ENCODE measurements around the gene UCN. TPM values are rescaled to one million over a fixed set of nuclear protein-coding genes. Genes with fewer than 3 reads are reported as not detected.
"Not testable (repeated sequence)": the region's sequence is repeated elsewhere in the genome, so short reads cannot be mapped to it uniquely, and the experiment has no call there.

The UCN gene
- total and polyA plus RNA-seq, 2 donors: 1.1 to 1.5 TPM

DNA sequence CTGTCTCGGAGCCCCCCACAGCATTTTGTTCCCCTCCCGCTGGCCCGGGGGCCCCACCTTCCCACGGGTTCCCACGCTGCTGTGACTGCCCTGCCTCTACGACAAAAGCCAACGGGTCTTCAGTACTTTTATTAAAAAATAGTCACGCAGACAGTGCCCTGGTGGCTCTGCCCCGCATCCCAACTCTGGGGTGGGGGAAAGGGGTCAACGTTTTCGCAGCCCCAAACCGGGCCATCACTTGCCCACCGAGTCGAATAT, 1.0 kb downstream of the UCN start:
- WGBS: 12% methylated on average over 14 of the region's 14 CpGs
- Histone ChIP-seq H3K27ac (ENCODE audit: low read depth) (no peak overlapping the region), H3K4me1 (ENCODE audit: insufficient read depth) (peaks cover 3% of the 10 kb centered on the region), H3K36me3 (ENCODE audit: insufficient read depth) (no peaks in the 10 kb centered on the region), H3K4me3 (ENCODE audit: low read depth, low read length) (no peak overlapping the region)
- DNase-seq (ENCODE audit: extremely low spot score): no peak

DNA sequence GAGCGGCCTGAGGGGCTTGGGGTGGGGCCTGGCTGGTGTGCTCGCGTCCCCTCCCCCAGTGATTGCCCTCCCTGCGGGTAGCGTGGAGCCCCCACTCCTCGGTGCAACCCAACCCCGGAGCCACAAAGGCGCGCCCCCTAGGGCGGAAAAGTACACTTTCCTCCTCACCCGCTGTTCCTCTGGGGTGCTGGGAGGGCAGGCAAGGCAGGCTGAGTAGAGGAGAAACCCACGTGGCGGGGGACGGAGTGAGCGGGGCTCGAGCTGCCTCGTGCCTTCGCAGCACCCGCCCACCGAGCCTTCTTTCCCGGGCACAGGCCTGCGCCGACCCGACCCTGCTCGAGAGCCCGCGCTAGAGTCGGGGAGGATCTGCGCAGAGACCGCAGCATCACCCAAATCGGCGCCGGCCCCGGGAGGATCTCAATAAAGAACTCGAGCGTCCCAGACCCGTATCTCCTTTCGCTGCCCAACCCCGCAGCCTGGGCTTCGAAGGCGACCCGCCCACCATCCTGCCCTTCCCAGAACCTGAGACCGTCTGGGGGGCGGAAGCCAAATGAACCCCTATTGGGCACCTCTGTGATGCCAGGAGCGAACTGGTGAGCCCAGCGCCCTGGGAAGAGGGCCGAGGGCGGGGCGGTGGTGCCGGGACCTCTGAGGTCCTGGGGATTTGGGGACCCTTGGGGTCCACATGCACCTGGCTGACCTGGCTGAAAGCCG, 1.5 kb downstream of the UCN start:
- Histone ChIP-seq H3K27ac (ENCODE audit: low read depth) (no peak overlapping the region), H3K36me3 (ENCODE audit: insufficient read depth) (no peaks in the 10 kb centered on the region), H3K4me3 (ENCODE audit: low read depth, low read length) (no peak overlapping the region), H3K4me1 (ENCODE audit: insufficient read depth) (peaks cover 3% of the 10 kb centered on the region)
- 3% methylated on average over 51 of the region's 51 CpGs for WGBS
- no peak for DNase-seq (ENCODE audit: extremely low spot score)

DNA sequence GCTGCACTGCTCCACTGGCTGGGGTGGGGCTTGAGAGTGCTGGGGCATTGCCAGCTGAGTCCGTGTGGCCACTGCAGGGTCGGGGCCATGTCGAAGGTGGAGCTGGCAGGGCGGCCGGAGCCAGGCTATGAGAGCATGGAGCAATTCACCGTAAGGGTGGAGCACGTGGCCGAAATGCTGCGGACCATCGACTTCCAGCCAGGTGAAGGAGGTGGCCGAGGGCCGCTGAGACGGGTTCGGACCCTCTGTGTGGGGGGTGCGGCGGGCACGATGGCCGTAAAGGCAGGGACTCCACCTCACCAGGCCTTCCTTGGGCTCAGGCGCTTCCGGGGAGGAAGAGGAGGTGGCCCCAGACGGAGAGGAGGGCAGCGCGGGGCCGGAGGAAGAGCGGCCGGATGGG, 2.1 kb downstream of the UCN start:
- H3K27ac ChIP-seq (ENCODE audit: low read depth): no peak overlapping the region
- 26% methylated on average over 26 of the region's 26 CpGs for WGBS
- H3K4me1 ChIP-seq (ENCODE audit: insufficient read depth): peaks cover 3% of the 10 kb centered on the region
- no peak for DNase-seq (ENCODE audit: extremely low spot score)
- H3K36me3 ChIP-seq (ENCODE audit: insufficient read depth): no peaks in the 10 kb centered on the region
- no peak overlapping the region for H3K4me3 ChIP-seq (ENCODE audit: low read depth, low read length)

DNA sequence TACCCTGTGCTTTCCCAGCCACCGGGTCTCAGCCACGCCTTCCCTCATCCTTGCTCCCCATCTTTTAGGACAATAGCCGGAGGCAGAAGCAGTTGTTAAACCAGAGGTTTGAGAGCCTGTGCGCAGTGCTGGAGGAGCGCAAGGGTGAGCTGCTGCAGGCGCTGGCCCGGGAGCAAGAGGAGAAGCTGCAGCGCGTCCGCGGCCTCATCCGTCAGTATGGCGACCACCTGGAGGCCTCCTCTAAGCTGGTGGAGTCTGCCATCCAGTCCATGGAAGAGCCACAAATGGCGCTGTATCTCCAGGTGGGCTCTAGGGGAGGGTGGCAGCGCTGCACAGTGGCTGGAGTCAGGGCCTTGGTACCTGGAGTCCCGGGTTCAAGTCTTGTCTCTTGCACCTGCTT, 2.7 kb downstream of the UCN start:
- Histone ChIP-seq H3K36me3 (ENCODE audit: insufficient read depth) (no peaks in the 10 kb centered on the region), H3K27ac (ENCODE audit: low read depth) (no peak overlapping the region), H3K4me3 (ENCODE audit: low read depth, low read length) (no peak overlapping the region), H3K4me1 (ENCODE audit: insufficient read depth) (peaks cover 3% of the 10 kb centered on the region)
- WGBS: 91% methylated on average over 16 of the region's 16 CpGs
- no peak for DNase-seq (ENCODE audit: extremely low spot score)

DNA sequence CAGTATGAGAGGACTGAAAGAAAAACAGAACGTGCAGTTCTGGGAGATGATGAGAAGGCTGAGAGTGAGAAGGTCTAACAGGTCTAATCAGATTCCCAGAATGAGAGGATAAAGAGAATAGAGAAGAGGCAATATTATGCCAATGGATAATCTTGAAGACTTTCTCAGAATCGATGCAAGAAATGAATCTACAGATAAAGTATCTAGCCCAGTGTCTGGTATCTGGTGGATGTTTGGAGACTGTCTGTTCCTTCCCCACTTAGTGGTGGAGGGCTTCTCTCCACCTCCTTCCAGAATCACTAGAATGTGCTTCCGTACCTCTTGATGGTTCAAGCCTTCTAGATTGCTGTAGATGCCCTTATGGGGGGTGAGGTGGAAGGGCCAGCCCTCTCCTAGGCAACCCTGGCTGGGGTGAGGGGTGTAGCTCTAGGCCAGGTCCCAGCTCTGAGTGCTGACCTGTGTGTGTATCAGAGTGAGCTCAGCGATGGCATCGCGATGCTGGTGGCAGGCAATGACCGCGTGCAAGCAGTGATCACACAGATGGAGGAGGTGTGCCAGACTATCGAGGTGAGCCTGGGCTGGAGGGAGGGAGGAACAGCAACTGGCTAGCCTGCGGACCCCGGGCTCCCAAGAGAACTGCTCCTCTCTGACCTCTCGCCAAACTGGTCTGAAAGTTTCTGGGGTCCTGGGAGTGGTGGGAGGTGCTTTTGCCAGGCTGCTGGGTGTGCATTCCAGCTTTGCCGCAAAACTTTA, 3.6 kb downstream of the UCN start:
- no peaks in the 10 kb centered on the region for H3K36me3 ChIP-seq (ENCODE audit: insufficient read depth)
- WGBS: 86% methylated on average over 13 of the region's 13 CpGs

DNA sequence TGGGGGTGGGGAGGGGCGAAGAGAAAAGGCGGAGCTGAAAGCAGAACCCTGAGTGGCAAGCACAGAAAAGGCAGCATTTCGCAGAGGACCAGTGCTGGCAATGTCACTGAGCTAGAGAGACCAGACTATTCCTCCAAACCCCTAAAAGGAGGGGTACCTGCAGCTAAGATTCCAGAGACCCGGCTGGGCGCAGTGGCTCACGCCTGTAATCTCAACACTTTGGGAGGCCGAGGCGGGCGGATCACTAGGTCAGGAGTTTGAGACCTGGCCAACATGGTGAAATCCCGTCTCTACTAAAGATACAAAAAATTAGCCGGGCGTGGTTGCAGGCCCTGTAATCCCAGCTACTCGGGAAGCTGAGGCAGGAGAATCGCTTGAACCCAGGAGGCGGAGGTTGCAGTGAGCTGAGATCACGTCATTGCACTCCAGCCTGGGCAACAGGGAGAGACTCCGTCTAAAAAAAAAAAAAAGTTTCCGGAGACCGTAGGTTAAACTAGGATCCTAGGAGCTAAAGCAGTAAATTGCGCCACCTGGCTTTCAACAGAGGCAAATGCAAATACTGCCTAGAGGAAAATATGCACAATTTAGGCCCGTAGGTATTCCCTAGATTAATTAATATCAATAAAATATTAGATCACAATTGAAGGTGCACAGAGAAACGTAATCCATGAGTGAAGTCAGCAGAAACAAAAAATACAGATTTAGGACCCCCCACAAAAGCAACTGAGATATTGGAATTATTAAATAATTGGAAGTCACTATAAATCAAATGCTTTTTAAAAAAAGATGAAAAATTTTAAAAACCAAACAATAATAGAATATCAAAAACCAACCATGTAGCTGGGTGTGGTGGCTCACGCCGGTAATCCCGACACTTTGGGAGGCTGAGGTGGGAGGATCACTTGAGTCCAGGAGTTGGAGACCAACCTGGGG, 4.9 kb downstream of the UCN start:
- H3K27ac ChIP-seq (ENCODE audit: low read depth): no peak overlapping the region
- H3K36me3 ChIP-seq (ENCODE audit: insufficient read depth): no peaks in the 10 kb centered on the region
- H3K4me3 ChIP-seq (ENCODE audit: low read depth, low read length): no peak overlapping the region
- DNase-seq (ENCODE audit: extremely low spot score): no peak
- peaks cover 3% of the 10 kb centered on the region for H3K4me1 ChIP-seq (ENCODE audit: insufficient read depth)
- 23% methylated on average over 25 of the region's 25 CpGs for WGBS

More for the DNA sequence above, 3.6 kb downstream of the UCN start:
- no peak for DNase-seq (ENCODE audit: extremely low spot score)
- no peak overlapping the region for H3K4me3 ChIP-seq (ENCODE audit: low read depth, low read length)
- H3K4me1 ChIP-seq (ENCODE audit: insufficient read depth): peaks cover 3% of the 10 kb centered on the region
- H3K27ac ChIP-seq (ENCODE audit: low read depth): no peak overlapping the region

DNA sequence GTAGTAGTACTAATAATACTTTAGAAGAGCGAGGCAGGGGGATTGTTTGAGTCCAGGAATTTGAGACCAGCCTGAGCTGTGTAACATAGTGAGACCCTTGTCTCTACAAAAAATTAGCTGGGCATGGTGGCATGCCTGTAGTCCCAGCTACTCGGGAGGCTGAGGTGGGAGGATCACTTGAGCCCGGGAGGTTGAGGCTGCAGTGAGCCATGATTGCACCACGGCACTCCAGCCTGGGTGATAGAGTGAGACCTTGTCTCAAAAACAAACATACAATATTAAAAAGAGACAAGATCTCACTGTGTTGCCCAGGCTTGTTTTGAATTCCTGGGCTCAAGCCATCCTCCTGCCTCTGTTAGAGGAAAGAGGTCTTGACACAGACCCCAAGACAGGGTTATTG, 7.6 kb downstream of the UCN start:
- H3K27ac ChIP-seq (ENCODE audit: low read depth); H3K4me1 ChIP-seq (ENCODE audit: insufficient read depth); DNase-seq (ENCODE audit: extremely low spot score); H3K36me3 ChIP-seq (ENCODE audit: insufficient read depth); H3K4me3 ChIP-seq (ENCODE audit: low read depth, low read length): not testable (repeated sequence)
- WGBS: 85% methylated on average over 4 of the region's 4 CpGs

DNA sequence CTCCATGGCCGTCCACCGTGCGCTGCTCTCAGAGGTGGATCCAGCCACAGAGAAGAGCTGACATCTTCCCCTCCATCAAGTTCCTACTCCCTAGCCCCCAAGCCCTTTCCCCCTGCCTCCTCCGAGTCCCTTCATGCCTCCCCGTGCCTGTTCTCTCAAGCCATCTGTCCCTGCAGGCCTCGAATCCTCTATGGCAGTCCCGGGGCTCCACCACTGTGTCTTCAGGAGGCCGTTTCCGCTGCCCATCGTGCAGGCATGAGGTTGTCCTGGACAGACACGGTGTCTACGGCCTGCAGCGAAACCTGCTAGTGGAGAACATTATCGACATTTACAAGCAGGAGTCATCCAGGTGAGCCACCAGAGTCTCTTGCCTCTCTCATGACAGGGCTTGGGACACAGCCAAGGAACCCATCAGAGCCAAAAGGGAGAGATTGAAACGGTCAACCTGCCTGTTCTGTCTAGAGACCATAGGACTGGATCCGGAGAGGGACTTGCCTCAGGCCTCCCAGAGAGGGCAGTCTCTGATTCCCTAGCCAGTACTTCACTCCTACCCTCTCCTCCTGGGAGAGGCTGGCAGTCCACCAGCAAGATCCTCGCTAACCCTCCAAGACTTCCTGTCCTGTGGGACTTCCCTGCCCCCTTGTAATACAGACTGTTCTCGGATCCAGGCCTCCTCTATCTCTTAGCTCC, 9.7 kb downstream of the UCN start:
- H3K27ac ChIP-seq (ENCODE audit: low read depth): no peak overlapping the region
- H3K36me3 ChIP-seq (ENCODE audit: insufficient read depth): no peaks in the 10 kb centered on the region
- H3K4me3 ChIP-seq (ENCODE audit: low read depth, low read length): no peak overlapping the region
- no peaks in the 10 kb centered on the region for H3K4me1 ChIP-seq (ENCODE audit: insufficient read depth)
- DNase-seq (ENCODE audit: extremely low spot score): no peak
- WGBS: 76% methylated on average over 18 of the region's 18 CpGs

DNA sequence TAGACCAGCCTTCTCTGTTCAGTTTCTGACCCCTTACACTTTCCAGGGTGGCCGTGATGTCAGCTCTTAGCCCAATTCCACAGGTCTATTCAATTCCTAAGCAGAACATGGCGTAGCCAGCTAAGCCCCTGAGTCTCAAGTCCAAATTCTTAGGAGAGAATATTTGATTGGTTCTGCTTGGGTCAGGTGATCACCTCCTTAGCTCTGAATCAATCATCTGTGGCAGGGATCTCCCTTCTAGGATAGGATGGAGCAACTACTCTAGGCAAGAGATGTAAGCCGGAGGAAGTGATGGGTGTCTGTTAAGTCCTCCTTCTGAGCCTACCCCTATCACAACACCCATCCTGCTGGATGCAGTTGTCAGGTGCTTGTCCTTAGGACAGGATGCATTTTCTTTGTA, 11.1 kb downstream of the UCN start:
- Histone ChIP-seq H3K27ac (ENCODE audit: low read depth) (no peak overlapping the region), H3K36me3 (ENCODE audit: insufficient read depth) (no peaks in the 10 kb centered on the region), H3K4me3 (ENCODE audit: low read depth, low read length) (no peak overlapping the region), H3K4me1 (ENCODE audit: insufficient read depth) (peaks cover 3% of the 10 kb centered on the region)
- 85% methylated on average over 3 of the region's 3 CpGs for WGBS
- no peak for DNase-seq (ENCODE audit: extremely low spot score)

DNA sequence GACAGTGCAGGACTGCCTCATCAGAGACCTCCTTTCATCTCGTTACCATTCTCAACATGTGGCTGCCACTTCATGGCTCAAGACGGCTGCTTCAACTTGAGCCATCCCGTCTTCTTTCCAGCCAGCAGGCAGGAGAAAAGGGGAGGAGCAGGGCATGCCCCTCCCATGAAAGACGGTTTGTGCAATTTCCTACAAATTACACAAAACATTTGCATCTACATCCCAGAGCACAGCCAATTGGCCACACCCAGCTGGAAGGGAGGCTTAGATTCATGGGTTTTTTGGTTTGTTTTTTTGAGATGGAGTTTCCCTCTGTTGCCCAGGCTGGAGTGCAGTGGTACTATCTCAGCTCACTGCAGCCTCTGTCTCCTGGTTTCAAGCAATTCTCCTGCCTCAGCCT, 11.8 kb downstream of the UCN start:
- no peak for DNase-seq (ENCODE audit: extremely low spot score)
- Histone ChIP-seq H3K4me1 (ENCODE audit: insufficient read depth) (peaks cover 3% of the 10 kb centered on the region), H3K27ac (ENCODE audit: low read depth) (no peak overlapping the region), H3K36me3 (ENCODE audit: insufficient read depth) (no peaks in the 10 kb centered on the region), H3K4me3 (ENCODE audit: low read depth, low read length) (no peak overlapping the region)
- 53% methylated on average over 4 of the region's 4 CpGs for WGBS

DNA sequence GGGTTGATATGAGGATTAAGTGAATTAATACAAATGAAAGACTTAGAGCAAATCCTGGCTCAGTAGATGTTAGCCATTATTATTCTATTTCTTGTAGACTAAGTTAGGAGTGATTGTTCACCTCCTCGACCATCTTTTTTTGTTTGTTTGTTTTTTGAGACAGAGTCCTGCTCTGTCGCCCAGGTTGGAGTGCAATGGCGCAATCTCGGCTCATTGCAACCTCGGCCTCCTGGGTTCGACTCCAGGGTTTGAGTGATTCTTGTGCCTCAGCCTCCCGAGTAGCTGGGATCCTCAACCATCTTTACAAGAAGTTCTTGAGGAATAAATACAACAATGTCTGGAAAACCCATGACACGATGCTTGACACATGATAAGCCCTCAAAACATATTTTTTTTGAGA, 13.3 kb downstream of the UCN start:
- no peak overlapping the region for H3K4me3 ChIP-seq (ENCODE audit: low read depth, low read length)
- no peaks in the 10 kb centered on the region for H3K36me3 ChIP-seq (ENCODE audit: insufficient read depth)
- peaks cover 3% of the 10 kb centered on the region for H3K4me1 ChIP-seq (ENCODE audit: insufficient read depth)
- no peak overlapping the region for H3K27ac ChIP-seq (ENCODE audit: low read depth)
- 89% methylated on average over 8 of the region's 8 CpGs for WGBS
- DNase-seq (ENCODE audit: extremely low spot score): no peak

DNA sequence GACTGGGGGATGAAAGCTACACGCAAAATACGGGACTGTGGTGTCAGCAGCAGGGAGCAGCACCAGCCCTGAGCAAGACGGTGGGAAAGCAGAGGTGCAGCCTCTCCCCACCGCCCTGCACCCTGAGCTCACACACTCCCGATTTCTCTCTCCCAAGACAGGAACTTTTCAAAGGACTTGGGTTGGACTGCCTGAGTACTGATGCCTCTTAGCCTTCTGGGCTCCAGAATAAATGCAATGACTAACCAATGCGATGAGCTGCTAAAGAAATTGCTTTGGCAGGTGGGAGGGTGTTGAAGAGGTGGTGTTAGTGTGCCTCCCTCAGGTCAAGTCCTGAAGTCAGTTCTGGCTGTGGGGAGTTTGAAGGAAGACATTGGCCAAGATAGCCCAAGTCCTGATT, 16.4 kb downstream of the UCN start:
- H3K36me3 ChIP-seq (ENCODE audit: insufficient read depth): no peaks in the 10 kb centered on the region
- DNase-seq (ENCODE audit: extremely low spot score): no peak
- 33% methylated on average over 6 of the region's 6 CpGs for WGBS
- no peak overlapping the region for H3K27ac ChIP-seq (ENCODE audit: low read depth)
- no peak overlapping the region for H3K4me3 ChIP-seq (ENCODE audit: low read depth, low read length)
- peaks cover 3% of the 10 kb centered on the region for H3K4me1 ChIP-seq (ENCODE audit: insufficient read depth)

DNA sequence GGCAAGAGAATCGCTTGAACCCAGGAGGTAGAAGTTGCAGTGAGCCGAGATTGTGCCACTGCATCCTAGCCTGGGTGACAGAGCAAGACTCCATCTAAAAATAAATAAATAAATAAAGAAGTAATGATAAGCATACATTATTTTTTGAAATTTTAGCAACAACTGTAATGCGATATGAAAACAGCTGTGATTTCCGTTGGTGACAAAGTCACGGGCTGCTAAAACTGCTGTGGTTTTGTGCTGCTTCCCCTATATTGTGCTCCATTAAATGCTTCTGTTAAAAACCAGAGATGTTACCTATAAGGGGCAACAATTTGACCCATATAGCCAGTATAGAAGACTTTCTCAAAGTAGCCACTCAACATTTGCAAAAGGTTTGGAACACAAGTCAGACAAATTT, 17.7 kb downstream of the UCN start:
- Histone ChIP-seq H3K4me1 (ENCODE audit: insufficient read depth) (peaks cover 3% of the 10 kb centered on the region), H3K36me3 (ENCODE audit: insufficient read depth) (no peaks in the 10 kb centered on the region), H3K27ac (ENCODE audit: low read depth) (no peak overlapping the region), H3K4me3 (ENCODE audit: low read depth, low read length) (no peak overlapping the region)
- 89% methylated on average over 5 of the region's 5 CpGs for WGBS
- no peak for DNase-seq (ENCODE audit: extremely low spot score)

Data from urinary bladder (tissue), 4 donors.